ENCODE data around the gene RPGRIP1L. TPM values are rescaled to one million over a fixed set of nuclear protein-coding genes. Genes with fewer than 3 reads are reported as not detected.

RPGRIP1L gene
- total and polyA plus RNA-seq, 2 of the 8 experiments (the other 6 are each of a cell fraction or from before 2014, with no cell fraction given), result 4.0 to 13.7 TPM

GRCh38 chr16:53708490-53708889 lies 4.8 kb upstream of the RPGRIP1L start (continued):
- TF ChIP-seq CHD7 (IDR thresholded peaks at IDR 0.05; ENCODE audit: insufficient replicate concordance, low read length) (no peak), RNF2 (IDR thresholded peaks at IDR 0.05; ENCODE audit: borderline replicate concordance, low read depth, low read length, missing control alignments, poor library complexity, severe bottlenecking) (no peak), CHD1 (IDR thresholded peaks at IDR 0.05; ENCODE audit: low read depth, low read length) (no peak), RFX5 (IDR thresholded peaks at IDR 0.05; ENCODE audit: borderline replicate concordance, low read depth, low read length) (no peak)

Measured in H1 (cell line).